Skin of body (tissue), 2 donors: Measurements from ENCODE around the gene EEF1AKMT3. TPM values are rescaled to one million over a fixed set of nuclear protein-coding genes. Genes with fewer than 3 reads are reported as not detected.
A peak's percentile ranks its signal among the peaks of the same experiment; 100 is the strongest.
"Not testable (repeated sequence)": the region's sequence is repeated elsewhere in the genome, so short reads cannot be mapped to it uniquely, and the experiment has no call there.

Source experiments
- DNase-seq: peaks from one replicate; lab custom pipeline; 2025; lab: John Stamatoyannopoulos, UW
- total RNA-seq: library from RNA; depleted of rRNA; stranded (reverse); fragments of >200 nt; gene quantifications from one replicate; pipeline ENCODE4 v1.2.3, GENCODE V29; 2014

The EEF1AKMT3 gene
- total RNA-seq, 1 donor from 2014 or later, result 8.9 TPM

DNA sequence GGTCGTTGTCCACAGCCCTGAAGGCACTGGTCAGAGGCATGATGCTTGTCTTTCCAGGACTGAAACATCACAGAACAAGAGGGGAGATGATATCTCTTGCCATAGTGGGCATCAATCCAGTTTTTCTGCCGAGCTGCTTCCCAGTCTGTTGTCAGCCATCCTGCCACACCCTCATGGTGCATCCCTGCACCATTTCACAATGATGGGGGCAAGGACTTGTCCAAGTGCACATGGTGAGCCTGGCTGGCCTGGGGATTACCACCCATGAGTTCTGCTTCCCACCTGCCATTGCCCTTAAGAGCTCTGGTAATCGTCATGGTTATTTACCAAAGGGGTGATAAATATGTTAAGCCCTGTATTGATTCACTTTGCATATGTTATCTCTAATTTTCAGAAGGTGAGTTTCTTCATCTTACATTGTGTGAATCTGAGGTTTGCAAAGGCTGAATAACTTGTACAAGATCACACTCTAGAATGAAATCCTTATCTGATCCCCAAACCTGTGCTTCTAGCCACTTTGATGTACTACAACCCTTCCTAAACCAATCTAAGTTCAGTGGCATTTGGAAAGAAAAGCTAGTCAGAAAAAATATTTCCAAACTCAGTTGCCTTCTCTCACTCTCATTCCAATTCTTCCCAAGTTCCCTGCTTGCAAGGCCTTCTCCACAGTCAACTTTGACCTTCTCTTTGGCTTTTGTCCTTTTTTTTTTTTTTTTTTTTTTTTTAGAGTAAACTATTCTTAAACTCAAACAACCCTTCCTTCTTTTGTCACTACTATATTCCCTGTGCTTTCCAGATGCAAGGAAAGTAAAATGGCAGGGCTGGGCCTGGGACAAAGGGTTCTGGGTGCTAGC lies 43.8 kb downstream of the EEF1AKMT3 start:
- no peak for DNase-seq

DNA sequence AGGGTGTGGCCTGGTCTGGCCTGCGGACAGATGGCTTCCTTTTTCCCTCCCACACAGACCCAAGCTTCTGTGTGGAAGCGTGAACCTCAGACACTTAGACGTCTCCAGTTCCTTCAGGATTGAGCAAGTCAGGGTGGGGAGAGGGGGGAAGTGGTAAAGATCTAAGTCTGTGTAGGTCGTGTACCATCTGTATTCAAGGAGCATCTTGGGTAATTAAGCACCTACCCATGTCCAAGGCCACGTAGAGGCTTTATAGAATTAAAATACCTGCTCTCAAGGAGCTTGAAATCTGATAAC lies 44.4 kb downstream of the EEF1AKMT3 start:
- DNase-seq, result peak; percentile 10

DNA sequence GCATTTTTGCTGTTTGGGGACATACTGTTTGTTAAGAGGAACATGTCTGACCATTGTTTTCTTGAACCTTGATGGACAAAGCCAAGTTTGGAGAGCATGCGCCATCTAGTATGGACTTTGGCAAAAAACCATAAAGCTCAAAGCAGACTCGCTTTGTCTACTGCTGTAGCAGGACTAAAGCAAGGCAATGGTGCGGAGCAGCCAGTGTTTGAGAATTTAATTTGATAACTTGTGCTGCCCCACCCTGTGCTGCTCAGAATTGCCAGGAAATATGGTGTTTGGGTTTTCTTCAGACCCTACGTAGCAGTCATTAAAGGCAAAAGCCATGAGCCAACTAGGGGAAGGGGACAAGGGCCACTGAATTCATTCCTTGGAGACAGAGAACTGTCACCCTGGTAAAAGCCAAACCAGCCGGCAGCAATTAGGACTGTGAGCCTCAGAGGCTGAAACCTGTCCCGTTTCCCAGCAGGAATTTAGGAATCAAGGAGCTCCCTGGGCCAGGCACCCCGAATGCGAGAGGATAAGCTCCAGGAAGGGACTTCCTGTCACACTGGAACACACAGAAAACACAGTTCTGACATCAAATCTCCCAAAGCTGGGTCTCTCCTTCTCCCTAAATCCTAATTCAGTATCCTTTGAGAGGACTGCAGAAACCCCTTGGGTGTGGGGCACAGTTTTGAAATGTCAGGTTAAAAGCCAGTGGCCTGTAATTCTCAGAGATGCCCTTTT lies 45.0 kb downstream of the EEF1AKMT3 start:
- DNase-seq, result no peak

DNA sequence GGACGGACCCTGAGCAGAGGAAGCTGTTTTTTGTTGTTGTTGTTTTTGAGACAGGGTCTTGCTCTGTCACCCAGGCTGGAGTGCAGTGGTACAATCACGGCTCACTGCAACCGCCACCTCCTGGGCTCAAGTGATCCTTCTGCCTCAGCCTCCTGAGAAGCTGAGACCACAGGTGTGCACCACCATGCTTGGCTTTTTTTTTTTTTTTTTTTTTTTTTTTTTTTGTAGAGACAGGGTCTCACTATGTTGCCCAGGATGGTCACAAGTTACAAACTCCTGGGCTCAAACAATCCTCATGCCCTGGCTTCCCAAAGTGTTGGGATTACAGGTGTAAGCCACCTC lies 45.5 kb downstream of the EEF1AKMT3 start:
- not testable (repeated sequence) for DNase-seq

DNA sequence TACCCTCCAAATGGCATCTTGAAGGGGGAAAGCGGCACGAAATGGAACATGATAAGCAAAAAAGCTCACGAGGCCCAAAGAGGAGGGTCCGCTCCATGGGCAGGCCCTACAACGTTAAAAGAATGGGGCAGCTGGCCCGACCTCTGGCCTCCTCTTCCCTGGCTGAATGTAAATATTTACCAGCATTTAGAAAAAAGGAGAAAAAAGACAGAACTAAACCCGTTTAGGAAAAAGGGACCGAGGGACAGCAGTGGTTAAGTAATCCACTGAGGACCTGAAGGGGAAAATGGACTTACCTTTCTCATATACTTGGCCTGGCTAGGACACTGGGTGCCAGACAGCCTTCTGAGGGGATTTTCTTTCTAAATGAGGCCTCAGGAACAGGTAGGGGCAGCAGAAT lies 47.7 kb downstream of the EEF1AKMT3 start:
- DNase-seq, result not testable (repeated sequence)

DNA sequence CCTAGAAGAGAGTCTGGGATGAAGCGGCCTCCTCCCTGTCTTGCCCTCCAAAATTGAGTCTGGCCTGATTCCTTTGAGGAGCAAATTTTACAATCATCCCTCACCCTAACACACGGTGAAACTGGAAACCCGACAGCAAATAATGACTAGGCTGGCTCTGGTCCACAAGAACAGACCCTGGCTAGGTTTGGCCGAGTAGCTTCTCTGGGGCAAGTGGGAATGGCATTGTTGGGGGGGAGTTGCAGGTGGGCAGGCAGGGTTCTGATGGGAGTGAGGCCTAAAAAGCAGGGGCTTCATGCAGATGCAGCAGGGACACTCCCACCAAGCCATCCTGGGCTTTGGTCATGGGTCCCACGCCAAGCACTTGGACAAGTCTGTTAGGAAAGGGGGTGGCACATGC lies 48.6 kb downstream of the EEF1AKMT3 start:
- not testable (repeated sequence) for DNase-seq

DNA sequence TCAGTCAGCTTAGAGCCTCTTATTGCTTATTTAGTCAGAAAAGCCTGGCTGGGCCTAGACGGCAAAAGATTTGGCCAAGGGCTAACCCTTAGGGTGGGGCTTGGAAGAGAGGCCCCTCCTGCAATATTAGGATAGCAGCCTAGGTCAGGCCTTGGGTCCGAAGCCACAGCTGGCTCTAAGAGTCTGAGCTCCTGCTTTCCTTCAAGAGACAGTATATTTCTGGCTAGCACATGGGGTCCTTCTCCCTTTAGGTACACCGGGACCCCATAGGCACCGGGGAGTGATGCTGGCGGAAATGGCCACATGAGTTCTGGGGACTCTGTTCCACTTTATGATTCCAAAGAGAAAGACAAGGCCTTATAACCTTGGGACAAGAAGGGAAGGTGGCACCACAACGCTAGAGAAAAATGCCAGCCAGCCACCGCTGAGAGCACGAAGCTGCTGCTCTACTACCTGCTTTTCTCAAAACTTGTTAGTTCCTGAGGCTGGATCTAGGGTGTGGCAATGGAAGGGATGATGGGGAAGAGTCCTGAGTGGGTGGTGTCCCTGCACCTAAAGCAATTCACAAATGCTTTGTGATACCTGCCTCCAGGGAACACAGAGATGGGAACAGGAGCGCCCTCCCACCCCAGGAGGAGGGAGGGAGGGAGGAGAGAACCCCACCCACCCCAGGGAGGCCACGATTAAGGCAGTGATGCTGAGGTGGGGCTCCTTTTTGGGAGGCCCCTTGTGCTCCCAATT lies 49.2 kb downstream of the EEF1AKMT3 start:
- DNase-seq, result no peak

DNA sequence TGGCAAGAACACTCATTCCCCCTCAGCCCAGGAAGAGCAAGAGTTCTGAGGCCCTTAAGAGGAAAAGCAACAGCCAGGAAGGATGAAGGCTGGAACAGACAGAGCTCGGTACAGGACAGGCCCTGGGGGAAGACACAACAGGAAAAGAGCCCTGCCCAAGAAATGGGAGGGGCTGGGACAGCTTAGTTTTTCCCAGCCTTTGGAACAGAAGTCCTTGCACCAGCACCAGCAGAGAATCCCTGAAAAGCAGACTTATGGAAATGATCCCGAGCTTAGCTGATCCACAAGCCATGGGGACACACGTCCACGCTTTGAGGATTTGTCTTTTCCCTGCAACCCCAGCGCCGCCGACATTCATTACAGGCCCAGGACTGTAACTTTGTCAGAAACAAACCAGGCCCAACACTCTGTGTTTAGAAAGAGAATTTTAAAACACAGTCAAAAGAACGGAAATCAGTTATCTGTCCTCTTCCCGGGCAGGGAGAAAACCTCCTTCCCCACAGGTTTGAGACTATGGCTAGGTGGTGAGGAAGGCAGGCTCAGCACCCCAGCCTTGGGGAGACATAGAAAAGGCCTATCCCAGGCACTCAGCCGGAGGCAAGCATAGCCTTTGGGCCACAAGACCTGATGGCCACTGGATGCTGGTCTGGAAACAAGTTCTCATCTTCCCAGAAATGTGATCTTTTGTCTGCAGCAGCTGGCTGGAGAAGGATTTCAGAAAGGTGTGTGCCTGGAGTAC lies 50.1 kb downstream of the EEF1AKMT3 start:
- no peak for DNase-seq

DNA sequence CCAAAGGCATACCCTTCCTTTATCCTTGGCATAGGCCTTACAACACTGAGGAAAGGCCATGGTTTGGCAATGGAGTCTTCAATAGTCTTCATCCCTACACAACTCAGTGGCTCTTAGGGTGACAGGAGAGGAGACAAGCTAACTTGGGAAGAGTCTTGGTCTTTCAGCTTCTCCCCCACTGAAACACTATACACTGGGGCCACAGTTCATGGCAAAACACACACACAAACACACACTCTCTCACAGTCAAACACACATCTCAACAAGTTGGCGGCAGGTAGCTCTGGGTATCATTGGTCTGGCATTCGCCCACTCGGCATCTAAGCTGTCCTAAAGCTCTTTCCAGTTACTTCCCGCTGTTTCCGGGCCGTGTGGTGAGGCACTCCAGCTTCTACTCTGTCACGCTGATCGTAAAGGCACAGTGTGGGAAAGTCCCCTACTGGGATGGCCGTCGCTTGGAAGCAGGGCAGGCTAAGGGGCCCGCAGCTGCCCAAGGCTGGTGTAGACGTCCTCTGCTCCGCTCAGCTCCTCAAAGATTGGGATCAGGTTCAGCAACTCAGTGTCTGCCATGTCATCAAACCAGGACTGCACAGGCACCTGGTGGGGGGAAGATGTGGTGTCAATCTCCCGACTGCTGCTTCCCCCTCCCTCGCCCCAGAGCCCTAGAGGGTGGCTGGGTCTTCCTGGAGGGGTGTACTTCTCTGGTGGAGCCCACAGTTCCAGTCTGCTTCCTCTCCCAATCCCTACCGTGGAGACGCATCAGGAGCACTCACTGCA lies 50.9 kb downstream of the EEF1AKMT3 start:
- DNase-seq, result no peak

DNA sequence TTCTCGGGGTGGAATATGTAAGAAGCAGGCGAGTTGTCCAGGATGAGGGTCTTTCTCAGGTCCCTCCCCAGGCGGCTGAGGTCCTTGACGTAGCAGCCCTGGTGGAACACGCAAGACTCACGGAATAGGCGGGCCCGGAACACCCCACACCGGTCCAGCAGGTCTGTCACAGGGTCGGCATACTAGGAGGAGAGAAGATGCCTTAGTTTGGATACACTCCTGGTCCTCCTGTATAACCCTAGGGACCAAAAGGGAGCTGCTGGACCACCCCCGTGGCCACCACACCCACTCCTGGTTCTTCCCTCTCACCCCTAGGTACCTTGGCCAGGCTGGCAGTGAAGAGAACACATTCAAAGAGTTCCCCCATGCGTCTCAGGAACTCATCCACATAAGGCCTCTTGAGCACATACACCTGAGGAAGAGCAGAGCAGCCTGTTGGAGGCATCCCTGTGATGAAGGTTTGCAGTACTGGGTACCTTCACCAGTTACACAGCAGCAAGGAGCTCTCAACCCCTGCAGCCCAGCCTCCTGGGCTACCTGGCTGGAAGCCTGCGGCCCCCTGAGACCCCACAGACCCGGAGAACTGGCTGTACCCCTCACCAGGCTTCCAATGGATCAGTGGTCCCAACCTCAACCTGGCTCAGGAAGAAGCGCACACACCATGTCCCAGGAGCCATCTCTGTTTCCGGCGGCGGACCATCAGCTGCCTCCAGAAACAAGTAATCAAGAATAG lies 51.7 kb downstream of the EEF1AKMT3 start:
- no peak for DNase-seq

DNA sequence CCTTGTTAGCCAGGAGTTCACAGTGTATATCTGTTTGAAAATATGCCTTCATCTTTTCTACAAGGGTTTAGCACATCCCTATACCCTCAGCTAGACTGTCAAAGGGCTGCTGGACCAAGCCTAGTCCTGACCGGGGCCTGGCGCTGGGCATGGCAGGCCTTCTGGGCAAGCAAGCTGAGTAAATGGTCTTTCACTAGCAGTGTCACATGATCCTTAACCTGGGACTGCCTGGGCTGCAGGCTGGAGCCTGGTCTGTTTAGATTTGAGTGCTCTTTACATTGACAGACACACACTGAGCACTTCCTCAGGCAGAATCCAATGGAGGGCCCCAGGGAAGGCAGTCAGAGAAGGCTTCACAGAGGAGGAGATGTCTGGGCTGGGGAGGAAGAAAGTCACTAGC lies 53.0 kb downstream of the EEF1AKMT3 start:
- no peak for DNase-seq

DNA sequence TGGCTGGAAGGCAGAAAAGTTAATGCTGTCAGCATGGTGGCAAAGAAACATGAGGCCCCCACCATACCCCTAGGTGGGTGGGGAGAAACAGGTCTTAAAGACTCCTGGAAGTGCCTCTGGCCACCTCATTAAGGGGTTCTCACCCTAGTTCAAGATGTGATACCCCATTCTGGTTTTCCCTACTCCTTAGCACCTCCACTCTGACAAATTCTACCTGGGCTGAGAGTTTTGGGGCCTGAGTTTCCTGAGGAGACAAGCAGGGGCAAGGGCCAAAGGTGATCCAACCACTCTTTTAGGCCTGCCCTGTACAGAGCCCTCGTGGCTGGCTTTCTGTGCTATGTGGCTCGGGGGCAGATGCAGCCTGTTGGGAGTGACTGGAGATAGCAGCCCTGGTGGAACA lies 54.0 kb downstream of the EEF1AKMT3 start:
- DNase-seq, result no peak

DNA sequence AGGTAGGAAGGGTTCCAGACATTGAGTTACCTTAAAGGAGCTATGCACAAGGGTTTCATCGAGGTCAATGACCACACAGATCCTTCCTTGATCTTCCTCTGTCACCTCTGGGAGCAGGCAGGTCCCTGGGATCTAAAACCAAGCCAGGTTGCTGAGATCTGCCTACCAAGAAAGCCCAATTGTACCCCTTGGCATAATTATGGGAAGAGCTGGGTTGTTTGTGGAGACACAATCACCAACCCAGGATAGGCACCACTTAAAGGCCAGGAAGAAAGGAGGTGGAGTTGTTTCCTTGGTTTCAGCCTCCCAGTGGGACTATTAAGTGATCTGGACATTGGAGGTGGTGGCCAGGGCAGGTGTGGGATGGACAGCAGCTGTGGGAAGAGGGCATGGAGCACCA lies 54.6 kb downstream of the EEF1AKMT3 start:
- no peak for DNase-seq

DNA sequence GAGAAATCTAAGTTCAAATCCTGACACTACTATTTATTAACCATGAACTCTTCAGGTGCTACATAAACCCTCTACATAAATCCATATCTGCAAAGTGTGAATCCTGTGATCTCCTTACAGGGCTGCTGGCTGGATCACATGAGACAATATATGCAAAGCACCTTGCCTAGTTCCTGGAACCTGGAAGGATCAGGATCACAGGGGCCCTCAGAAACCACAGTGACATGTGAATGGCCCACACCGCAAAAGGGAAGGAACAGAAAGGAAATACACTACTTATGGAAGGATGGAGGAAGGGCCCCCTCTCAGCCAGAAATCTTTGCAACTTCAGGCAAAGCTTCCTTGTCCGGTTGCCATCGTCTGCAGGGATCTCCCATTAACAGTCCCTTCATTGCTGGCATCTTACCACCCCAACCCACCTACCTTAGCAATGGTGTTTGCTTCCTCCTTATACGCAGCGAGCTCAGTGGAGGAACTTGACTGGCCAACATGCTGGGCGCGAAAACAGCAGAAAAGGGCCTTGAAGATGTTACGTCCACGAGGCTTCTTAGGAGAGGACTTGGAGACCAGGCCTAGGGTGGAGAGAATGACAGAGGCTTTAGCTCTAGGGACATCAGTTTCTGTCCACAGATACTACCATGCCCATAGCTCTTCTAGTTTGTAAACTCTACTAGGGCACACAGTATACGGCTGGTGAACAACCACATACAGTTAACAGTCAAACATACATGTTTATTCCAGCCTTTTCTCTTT lies 56.8 kb downstream of the EEF1AKMT3 start:
- DNase-seq, result no peak

DNA sequence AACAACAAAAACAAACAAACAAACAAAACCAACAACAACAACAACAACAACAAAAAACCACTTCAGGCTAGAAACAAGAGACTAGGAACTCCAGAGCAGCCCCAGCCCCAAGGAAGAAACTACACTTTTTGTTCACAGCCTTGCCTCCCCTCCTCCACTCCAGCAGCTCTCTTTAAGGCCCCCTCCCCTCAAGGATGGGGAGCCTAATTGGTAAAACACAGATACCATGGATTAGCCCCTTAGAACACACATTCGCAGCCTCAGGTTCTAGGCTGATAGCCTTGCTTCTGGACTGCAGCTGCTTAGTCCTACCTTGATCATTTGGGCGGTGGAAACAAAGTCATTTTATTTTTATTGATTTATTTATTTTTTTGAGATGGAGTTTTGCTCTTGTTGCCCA lies 58.0 kb downstream of the EEF1AKMT3 start:
- DNase-seq, result no peak
